ENCODE results near the gene ARHGEF28. TPM values are rescaled to one million over a fixed set of nuclear protein-coding genes. Genes with fewer than 3 reads are reported as not detected.

Gene ARHGEF28
- polyA plus RNA-seq, 1 donor from 2014 or later = not detected

DNA sequence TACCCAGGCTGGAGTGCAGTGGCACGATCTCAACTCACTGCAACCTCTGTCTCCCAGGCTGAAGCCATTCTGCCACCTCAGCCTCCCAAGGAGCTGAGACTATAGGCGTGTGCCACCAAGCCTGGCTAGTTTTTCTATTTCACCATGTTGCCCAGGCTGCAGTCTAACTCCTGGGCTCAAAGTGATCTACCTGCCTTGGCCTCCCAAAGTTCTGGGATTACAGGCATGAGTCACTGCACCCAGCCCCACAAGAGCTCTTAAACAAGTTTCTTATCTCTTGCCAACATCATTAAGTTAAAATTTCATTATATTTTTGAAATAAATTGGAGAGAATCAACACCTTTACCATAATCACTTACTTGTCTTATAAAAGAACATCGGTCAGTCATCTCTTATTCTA is 280.3 kb downstream of the ARHGEF28 start:
- no peak overlapping the region for H3K9ac ChIP-seq (ENCODE audit: low read length)
- TF ChIP-seq POLR2AphosphoS5 (IDR thresholded peaks at IDR 0.05) (no peak), RAD21 (conservative IDR thresholded peaks at IDR 0.05) (no peak), SMC3 (conservative IDR thresholded peaks at IDR 0.05; ENCODE audit: poor library complexity) (no peak), EZH2 (IDR thresholded peaks at IDR 0.05; ENCODE audit: borderline replicate concordance, insufficient read depth, low read length, poor library complexity, severe bottlenecking) (no peak), EP300 (conservative IDR thresholded peaks at IDR 0.05; ENCODE audit: poor library complexity, severe bottlenecking) (no peak), TAF1 (IDR thresholded peaks at IDR 0.05; ENCODE audit: low read depth) (no peak), MXI1 (conservative IDR thresholded peaks at IDR 0.05; ENCODE audit: poor library complexity, severe bottlenecking) (no peak)
- TF ChIP-seq, protein P1, sequence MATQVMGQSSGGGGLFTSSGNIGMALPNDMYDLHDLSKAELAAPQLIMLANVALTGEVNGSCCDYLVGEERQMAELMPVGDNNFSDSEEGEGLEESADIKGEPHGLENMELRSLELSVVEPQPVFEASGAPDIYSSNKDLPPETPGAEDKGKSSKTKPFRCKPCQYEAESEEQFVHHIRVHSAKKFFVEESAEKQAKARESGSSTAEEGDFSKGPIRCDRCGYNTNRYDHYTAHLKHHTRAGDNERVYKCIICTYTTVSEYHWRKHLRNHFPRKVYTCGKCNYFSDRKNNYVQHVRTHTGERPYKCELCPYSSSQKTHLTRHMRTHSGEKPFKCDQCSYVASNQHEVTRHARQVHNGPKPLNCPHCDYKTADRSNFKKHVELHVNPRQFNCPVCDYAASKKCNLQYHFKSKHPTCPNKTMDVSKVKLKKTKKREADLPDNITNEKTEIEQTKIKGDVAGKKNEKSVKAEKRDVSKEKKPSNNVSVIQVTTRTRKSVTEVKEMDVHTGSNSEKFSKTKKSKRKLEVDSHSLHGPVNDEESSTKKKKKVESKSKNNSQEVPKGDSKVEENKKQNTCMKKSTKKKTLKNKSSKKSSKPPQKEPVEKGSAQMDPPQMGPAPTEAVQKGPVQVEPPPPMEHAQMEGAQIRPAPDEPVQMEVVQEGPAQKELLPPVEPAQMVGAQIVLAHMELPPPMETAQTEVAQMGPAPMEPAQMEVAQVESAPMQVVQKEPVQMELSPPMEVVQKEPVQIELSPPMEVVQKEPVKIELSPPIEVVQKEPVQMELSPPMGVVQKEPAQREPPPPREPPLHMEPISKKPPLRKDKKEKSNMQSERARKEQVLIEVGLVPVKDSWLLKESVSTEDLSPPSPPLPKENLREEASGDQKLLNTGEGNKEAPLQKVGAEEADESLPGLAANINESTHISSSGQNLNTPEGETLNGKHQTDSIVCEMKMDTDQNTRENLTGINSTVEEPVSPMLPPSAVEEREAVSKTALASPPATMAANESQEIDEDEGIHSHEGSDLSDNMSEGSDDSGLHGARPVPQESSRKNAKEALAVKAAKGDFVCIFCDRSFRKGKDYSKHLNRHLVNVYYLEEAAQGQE (IDR thresholded peaks at IDR 0.05; ENCODE audit: borderline replicate concordance) = no peak
- TF ChIP-seq, protein P2, sequence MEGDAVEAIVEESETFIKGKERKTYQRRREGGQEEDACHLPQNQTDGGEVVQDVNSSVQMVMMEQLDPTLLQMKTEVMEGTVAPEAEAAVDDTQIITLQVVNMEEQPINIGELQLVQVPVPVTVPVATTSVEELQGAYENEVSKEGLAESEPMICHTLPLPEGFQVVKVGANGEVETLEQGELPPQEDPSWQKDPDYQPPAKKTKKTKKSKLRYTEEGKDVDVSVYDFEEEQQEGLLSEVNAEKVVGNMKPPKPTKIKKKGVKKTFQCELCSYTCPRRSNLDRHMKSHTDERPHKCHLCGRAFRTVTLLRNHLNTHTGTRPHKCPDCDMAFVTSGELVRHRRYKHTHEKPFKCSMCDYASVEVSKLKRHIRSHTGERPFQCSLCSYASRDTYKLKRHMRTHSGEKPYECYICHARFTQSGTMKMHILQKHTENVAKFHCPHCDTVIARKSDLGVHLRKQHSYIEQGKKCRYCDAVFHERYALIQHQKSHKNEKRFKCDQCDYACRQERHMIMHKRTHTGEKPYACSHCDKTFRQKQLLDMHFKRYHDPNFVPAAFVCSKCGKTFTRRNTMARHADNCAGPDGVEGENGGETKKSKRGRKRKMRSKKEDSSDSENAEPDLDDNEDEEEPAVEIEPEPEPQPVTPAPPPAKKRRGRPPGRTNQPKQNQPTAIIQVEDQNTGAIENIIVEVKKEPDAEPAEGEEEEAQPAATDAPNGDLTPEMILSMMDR (IDR thresholded peaks at IDR 0.05; ENCODE audit: poor library complexity, severe bottlenecking) = no peak
- no peak overlapping the region for H3K4me3 ChIP-seq (ENCODE audit: low read length)
- H3K9me2 ChIP-seq (ENCODE audit: insufficient read depth, low read length) = no peaks in the 10 kb centered on the region
- H3F3A ChIP-seq (ENCODE audit: insufficient read depth, low read length, poor library complexity, severe bottlenecking) = no peaks in the 10 kb centered on the region
- no peak overlapping the region for H3K4me2 ChIP-seq (ENCODE audit: low read length)
- H3K27me3 ChIP-seq (ENCODE audit: insufficient read depth, low read depth, low read length) = no peaks in the 10 kb centered on the region
- no peaks in the 10 kb centered on the region for H3K9me3 ChIP-seq (ENCODE audit: low read length)
- no peak overlapping the region for H3K27ac ChIP-seq (ENCODE audit: low read length)
- no peaks in the 10 kb centered on the region for H4K20me1 ChIP-seq (ENCODE audit: insufficient read depth)
- no peaks in the 10 kb centered on the region for H3K36me3 ChIP-seq (ENCODE audit: insufficient read depth, low read length)
- H2AFZ ChIP-seq (ENCODE audit: low read depth, low read length) = no peak overlapping the region
- no peaks in the 10 kb centered on the region for H3K79me2 ChIP-seq (replicated peaks; ENCODE audit: insufficient read depth, low read length)

DNA sequence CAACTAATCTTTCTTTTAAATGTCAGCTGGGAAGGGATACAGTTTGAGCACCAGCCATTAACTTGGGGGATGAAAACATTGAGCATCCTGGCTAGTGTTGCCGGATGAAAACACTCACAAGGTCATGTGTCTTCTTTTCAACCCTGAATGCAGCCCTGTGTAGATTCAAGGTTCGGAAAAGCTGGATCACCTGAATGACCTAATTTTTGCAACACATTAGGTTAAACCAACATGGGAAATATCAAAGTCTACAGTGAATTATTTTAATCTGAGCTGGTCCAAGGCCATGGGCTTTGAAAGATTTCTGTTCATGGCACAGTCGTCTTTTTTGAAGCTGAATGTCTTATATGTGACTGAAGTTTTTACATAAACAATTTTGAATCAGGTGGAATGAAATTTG is 281.2 kb downstream of the ARHGEF28 start:
- H3K27ac ChIP-seq (ENCODE audit: low read length) = no peak overlapping the region
- H3K4me3 ChIP-seq (ENCODE audit: low read length) = no peak overlapping the region
- no peaks in the 10 kb centered on the region for H3K9me2 ChIP-seq (ENCODE audit: insufficient read depth, low read length)
- H3K36me3 ChIP-seq (ENCODE audit: insufficient read depth, low read length) = no peaks in the 10 kb centered on the region
- H3F3A ChIP-seq (ENCODE audit: insufficient read depth, low read length, poor library complexity, severe bottlenecking) = no peaks in the 10 kb centered on the region
- no peaks in the 10 kb centered on the region for H4K20me1 ChIP-seq (ENCODE audit: insufficient read depth)
- H3K27me3 ChIP-seq (ENCODE audit: insufficient read depth, low read depth, low read length) = no peaks in the 10 kb centered on the region
- no peak overlapping the region for H2AFZ ChIP-seq (ENCODE audit: low read depth, low read length)
- no peak overlapping the region for H3K4me2 ChIP-seq (ENCODE audit: low read length)
- TF ChIP-seq, protein P1 (IDR thresholded peaks at IDR 0.05; ENCODE audit: borderline replicate concordance) = no peak
- TF ChIP-seq SMC3 (conservative IDR thresholded peaks at IDR 0.05; ENCODE audit: poor library complexity) = no peak
- TF ChIP-seq TAF1 (IDR thresholded peaks at IDR 0.05; ENCODE audit: low read depth) = no peak
- no peak for TF ChIP-seq EZH2 (IDR thresholded peaks at IDR 0.05; ENCODE audit: borderline replicate concordance, insufficient read depth, low read length, poor library complexity, severe bottlenecking)
- TF ChIP-seq, protein P2 (IDR thresholded peaks at IDR 0.05; ENCODE audit: poor library complexity, severe bottlenecking) = no peak
- TF ChIP-seq POLR2AphosphoS5 (IDR thresholded peaks at IDR 0.05) = no peak
- no peak for TF ChIP-seq EP300 (conservative IDR thresholded peaks at IDR 0.05; ENCODE audit: poor library complexity, severe bottlenecking)
- no peak for TF ChIP-seq MXI1 (conservative IDR thresholded peaks at IDR 0.05; ENCODE audit: poor library complexity, severe bottlenecking)
- no peak for TF ChIP-seq RAD21 (conservative IDR thresholded peaks at IDR 0.05)
- H3K79me2 ChIP-seq (replicated peaks; ENCODE audit: insufficient read depth, low read length) = no peaks in the 10 kb centered on the region
- H3K9me3 ChIP-seq (ENCODE audit: low read length) = no peaks in the 10 kb centered on the region
- no peak overlapping the region for H3K9ac ChIP-seq (ENCODE audit: low read length)

All from neural cell (in vitro differentiated cells).